Stimulated activated CD4-positive, alpha-beta T cell treated with anti-CD3 and anti-CD28 coated beads, Interleukin-2, amount 100 ng/mL, for 4 hours (primary cell): ENCODE data around the gene MMP3.
"Not testable (repeated sequence)": the region's sequence is repeated elsewhere in the genome, so short reads cannot be mapped to it uniquely, and the experiment has no call there.

Experiments used
- DNase-seq: peaks from one replicate; pipeline ENCODE4 v3.0.0-alpha.2; 2020; ENCODE audit warnings: low read depth

Gene MMP3

GRCh38 chr11:102843489-102843888 is at the start of gene MMP3:
Gene MMP3 (minus strand): TSS chr11:102843609. CDS start chr11:102843546, 63 bp downstream.
- DNase-seq, result no peak

- no peak for DNase-seq
Observed at GRCh38 chr11:102891736-102892135, 48.3 kb upstream of the MMP3 start.

- no peak for DNase-seq
Observed at GRCh38 chr11:102886999-102887398, 43.6 kb upstream of the MMP3 start.

- DNase-seq, result no peak
Observed at GRCh38 chr11:102883141-102883540, 39.7 kb upstream of the MMP3 start.

- no peak for DNase-seq
Observed at GRCh38 chr11:102882389-102883024, 39.1 kb upstream of the MMP3 start.

GRCh38 chr11:102879801-102880200 is 36.4 kb upstream of the MMP3 start:
- DNase-seq, result no peak

GRCh38 chr11:102878595-102878994 is 35.2 kb upstream of the MMP3 start:
- DNase-seq, result no peak

GRCh38 chr11:102874852-102875251 is 31.4 kb upstream of the MMP3 start, which contains the start of gene MMP12:
Gene MMP12 (minus strand): TSS chr11:102874982. CDS start chr11:102874937, 45 bp downstream.
- DNase-seq, result no peak

- not testable (repeated sequence) for DNase-seq
Observed at GRCh38 chr11:102869354-102869964, 26.1 kb upstream of the MMP3 start.

GRCh38 chr11:102868339-102868738 is 24.9 kb upstream of the MMP3 start:
- DNase-seq, result no peak

GRCh38 chr11:102864724-102865123 is 21.3 kb upstream of the MMP3 start:
- DNase-seq, result no peak

GRCh38 chr11:102853956-102854355 is 10.5 kb upstream of the MMP3 start:
- no peak for DNase-seq

- DNase-seq, result no peak
Observed at GRCh38 chr11:102853055-102853454, 9.6 kb upstream of the MMP3 start.

GRCh38 chr11:102850973-102851745 is 7.8 kb upstream of the MMP3 start:
- no peak for DNase-seq

- DNase-seq, result no peak
Observed at GRCh38 chr11:102849311-102849710, 5.9 kb upstream of the MMP3 start.

- no peak for DNase-seq
Observed at GRCh38 chr11:102846292-102846691, 2.9 kb upstream of the MMP3 start.

GRCh38 chr11:102842930-102843329 is 479 bp downstream of the MMP3 start:
- DNase-seq, result no peak

GRCh38 chr11:102840018-102840417 is 3.4 kb downstream of the MMP3 start:
- no peak for DNase-seq

GRCh38 chr11:102837646-102838045 is 5.8 kb downstream of the MMP3 start:
- DNase-seq, result no peak

GRCh38 chr11:102837156-102837555 is 6.3 kb downstream of the MMP3 start:
- DNase-seq, result no peak

- DNase-seq, result no peak
Observed at GRCh38 chr11:102836290-102836875, 7.0 kb downstream of the MMP3 start.

- no peak for DNase-seq
Observed at GRCh38 chr11:102833731-102834130, 9.7 kb downstream of the MMP3 start.

- DNase-seq, result no peak
Observed at GRCh38 chr11:102832612-102833011, 10.8 kb downstream of the MMP3 start.
